NCI-H2196 (cell line): ENCODE data around the gene ZNF287.
"Not testable (repeated sequence)": the region's sequence is repeated elsewhere in the genome, so short reads cannot be mapped to it uniquely, and the experiment has no call there.

ENCODE experiments used
- DNase-seq: peaks from one replicate; lab custom pipeline; 2025; ENCODE audit not compliant: unreplicated experiment; lab: John Stamatoyannopoulos, UW

ZNF287 gene

GRCh38 chr17:16568541-16569357 is at the start of gene ZNF287:
Gene ZNF287 (minus strand): TSS chr17:16569204. CDS start chr17:16567731, 1,473 bp downstream.
- DNase-seq, result peak; percentile 79

GRCh38 chr17:16617481-16618060 is 48.6 kb upstream of the ZNF287 start:
- DNase-seq, result no peak

- DNase-seq, result no peak
Measured at GRCh38 chr17:16599537-16599936, 30.5 kb upstream of the ZNF287 start.

- DNase-seq, result no peak
Measured at GRCh38 chr17:16593356-16594102, 24.5 kb upstream of the ZNF287 start.

GRCh38 chr17:16589097-16589969 is 20.3 kb upstream of the ZNF287 start:
- DNase-seq, result peak; percentile 77

- no peak for DNase-seq
Measured at GRCh38 chr17:16585796-16586195, 16.8 kb upstream of the ZNF287 start.

GRCh38 chr17:16584273-16584995 is 15.4 kb upstream of the ZNF287 start:
- DNase-seq, result peak; percentile 76

GRCh38 chr17:16583781-16584180 is 14.8 kb upstream of the ZNF287 start:
- DNase-seq, result no peak

GRCh38 chr17:16573466-16573865 is 4.5 kb upstream of the ZNF287 start:
- DNase-seq, result no peak

- DNase-seq, result no peak
Measured at GRCh38 chr17:16569358-16569712, 331 bp upstream of the ZNF287 start.

- no peak for DNase-seq
Measured at GRCh38 chr17:16552637-16553045, 16.4 kb downstream of the ZNF287 start.

- DNase-seq, result no peak
Measured at GRCh38 chr17:16551878-16552636, 16.9 kb downstream of the ZNF287 start.

- DNase-seq, result no peak
Measured at GRCh38 chr17:16537130-16537458, 31.9 kb downstream of the ZNF287 start.

GRCh38 chr17:16534236-16534635 is 34.8 kb downstream of the ZNF287 start:
- no peak for DNase-seq

GRCh38 chr17:16529906-16530305 is 39.1 kb downstream of the ZNF287 start:
- DNase-seq, result no peak

- DNase-seq, result no peak
Measured at GRCh38 chr17:16527298-16527697, 41.7 kb downstream of the ZNF287 start.

- not testable (repeated sequence) for DNase-seq
Measured at GRCh38 chr17:16525556-16525955, 43.4 kb downstream of the ZNF287 start.

GRCh38 chr17:16521070-16521727 is 47.8 kb downstream of the ZNF287 start:
- peak; percentile 60 for DNase-seq

GRCh38 chr17:16519021-16519420 is 50.0 kb downstream of the ZNF287 start:
- DNase-seq, result no peak
